CD4-positive, alpha-beta memory T cell (primary cell): Measurements from ENCODE around the gene DCAF8. TPM values are rescaled to one million over a fixed set of nuclear protein-coding genes. Genes with fewer than 3 reads are reported as not detected.
A peak's percentile ranks its signal among the peaks of the same experiment; 100 is the strongest.
"Not testable (repeated sequence)": the region's sequence is repeated elsewhere in the genome, so short reads cannot be mapped to it uniquely, and the experiment has no call there.

ENCODE experiments used
- CTCF ChIA-PET: fragments of 350-600 bp; sonication (Branson Sonifier 250); formaldehyde crosslinking; loops from one replicate; lab custom pipeline; 2021; ENCODE audit warnings: inconsistent platforms; ENCODE audit not compliant: partially characterized antibody; lab: Charles Lee
- POLR2A ChIA-PET: fragments of 350-600 bp; sonication (Branson Sonifier 250); formaldehyde crosslinking; loops from one replicate; lab custom pipeline; 2021; ENCODE audit not compliant: partially characterized antibody; lab: Charles Lee
- DNase-seq, 5 donors: peaks; one replicate each; pipeline versions ENCODE4 v3.0.0 to v3.0.0-alpha.2; 2020 to 2022; ENCODE audit warnings: mixed read lengths in 1 of 5
- H3K27ac ChIP-seq: one replicate; pipeline ENCODE4 v1.7.0; 2013; ENCODE audit warnings: low read depth, low read length
- H3K27me3 ChIP-seq: 2 replicates; pipeline ENCODE4 v1.7.0; 2013; ENCODE audit warnings: mild to moderate bottlenecking, low read length, moderate library complexity; ENCODE audit not compliant: insufficient read depth
- H3K36me3 ChIP-seq: 2 replicates; pipeline ENCODE4 v1.7.0; 2013; ENCODE audit warnings: mild to moderate bottlenecking, low read length, moderate library complexity; ENCODE audit not compliant: insufficient read depth
- H3K4me1 ChIP-seq: 2 replicates; pipeline ENCODE4 v1.7.0; 2013; ENCODE audit warnings: mild to moderate bottlenecking, low read length, moderate library complexity; ENCODE audit not compliant: insufficient read depth
- H3K4me3 ChIP-seq, 2 donors: one replicate each; pipeline ENCODE4 v1.7.0; 2013; ENCODE audit warnings: low read length in 2 of 2, mild to moderate bottlenecking in 1 of 2
- H3K9me3 ChIP-seq, 2 donors: one replicate each; pipeline ENCODE4 v1.7.0; 2013; ENCODE audit warnings: low read length in 2 of 2, control low read depth in 1 of 2; ENCODE audit not compliant: control insufficient read depth in 1 of 2
- H3K27ac Mint-ChIP-seq, 7 donors: one replicate each; pipeline ENCODE4 v1.8.0; 2020 to 2021; ENCODE audit warnings: mixed read lengths in 7 of 7, mild to moderate bottlenecking in 6 of 7, inconsistent platforms in 3 of 7, moderate library complexity in 3 of 7
- H3K27me3 Mint-ChIP-seq, 2 donors: one replicate each; pipeline ENCODE4 v1.8.0; 2020 to 2021; ENCODE audit warnings: mixed read lengths in 2 of 2
- H3K36me3 Mint-ChIP-seq, 2 donors: one replicate each; pipeline ENCODE4 v1.8.0; 2020 to 2021; ENCODE audit warnings: mixed read lengths in 2 of 2, inconsistent platforms in 1 of 2, mild to moderate bottlenecking in 1 of 2
- H3K4me1 Mint-ChIP-seq, 4 donors: one replicate each; pipeline ENCODE4 v1.8.0; 2020 to 2021; ENCODE audit warnings: mixed read lengths in 4 of 4, mild to moderate bottlenecking in 1 of 4
- H3K4me3 Mint-ChIP-seq, 8 donors: one replicate each; pipeline ENCODE4 v1.8.0; 2020 to 2021; ENCODE audit warnings: mixed read lengths in 8 of 8, mild to moderate bottlenecking in 7 of 8, moderate library complexity in 6 of 8, inconsistent platforms in 3 of 8
- H3K9me3 Mint-ChIP-seq, 8 donors: one replicate each; pipeline ENCODE4 v1.8.0; 2020 to 2021; ENCODE audit warnings: mixed read lengths in 8 of 8, mild to moderate bottlenecking in 5 of 8, inconsistent platforms in 3 of 8, moderate library complexity in 1 of 8
- intact Hi-C: fragments of 100-400 bp; cut with micrococcal nuclease; formaldehyde crosslinking; loops from one replicate; pipeline ENCODE4 v1.15.1; 2023
- polyA plus RNA-seq, 2 donors: library from polyadenylated mRNA; unstranded; fragments of 300-500 nt; fragmentation: Illumina TruSeq; gene quantifications; one replicate each; pipeline ENCODE4 v1.2.3, GENCODE V29; 2021
- total RNA-seq, 2 experiments: library from RNA; stranded (reverse); gene quantifications; one replicate each; pipeline ENCODE4 v1.2.3, GENCODE V29; 2021

DCAF8 gene
- total and polyA plus RNA-seq, 4 experiments from 2014 or later, result 57.5 to 223 (median 139) TPM

GRCh38 chr1:160296036-160296435 is 33.7 kb upstream of the DCAF8 start:
- Histone ChIP-seq H3K27me3 (no peaks in the 10 kb centered on the region), H3K36me3 (peaks cover 93% of the 10 kb centered on the region), H3K9me3 (no peaks in the 10 kb centered on the region), H3K27ac (no peak overlapping the region), H3K4me1 (no peaks in the 10 kb centered on the region), H3K4me3 (no peak overlapping the region)
- no peak for DNase-seq
- Mint-ChIP-seq H3K4me1 (peaks cover 3 to 4% (median 4%) of the 10 kb centered on the region in 4 donors), H3K9me3 (no peaks in the 10 kb centered on the region), H3K4me3 (no peak overlapping the region), H3K36me3 (peaks cover 62 to 89% of the 10 kb centered on the region in 2 donors), H3K27me3 (no peaks in the 10 kb centered on the region), H3K27ac (peak overlapping the region in 3 of 7 donors; percentile 30 to 57 (median 31))
- ChIA-PET CTCF (interaction anchor here (0.9 to 9.2 kb wide), 2 partner anchors 44 to 107 kb away, joined by 4 to 177 read pairs; partner anchors contain the start of gene CASQ1), POLR2A (interaction anchor here (0.9 to 1.0 kb wide), 2 partner anchors 8 to 11 kb away, joined by 3 to 5 read pairs; partner anchors contain the start of gene PEX19)
- intact Hi-C loops, result no loop called here

- H3K4me3 Mint-ChIP-seq, result no peak overlapping the region
- peak overlapping the region in 2 of 7 donors; percentile 21 to 48 for H3K27ac Mint-ChIP-seq
- no peaks in the 10 kb centered on the region for H3K27me3 Mint-ChIP-seq
- intact Hi-C loops, result no loop called here
- POLR2A ChIA-PET, result interaction anchor here (1.0 to 1.1 kb wide), 3 partner anchors 9 to 83 kb away, joined by 3 to 4 read pairs (median 3); partner anchors contain the start of gene PEX19
- H3K9me3 Mint-ChIP-seq, result no peaks in the 10 kb centered on the region
- no peak for DNase-seq
- H3K36me3 ChIP-seq, result peaks cover 88% of the 10 kb centered on the region
- no peaks in the 10 kb centered on the region for H3K4me1 ChIP-seq
- peaks cover 4 to 6% (median 4%) of the 10 kb centered on the region in 4 donors for H3K4me1 Mint-ChIP-seq
- CTCF ChIA-PET, result interaction anchor here (0.9 to 9.2 kb wide), 22 partner anchors 9 to 246 kb away, joined by 3 to 177 read pairs (median 21); partner anchors contain the start of genes CASQ1 and DCAF8
- H3K27ac ChIP-seq, result no peak overlapping the region
- no peaks in the 10 kb centered on the region for H3K9me3 ChIP-seq
- no peak overlapping the region for H3K4me3 ChIP-seq
- H3K36me3 Mint-ChIP-seq, result peaks cover 67 to 93% of the 10 kb centered on the region in 2 donors
- no peaks in the 10 kb centered on the region for H3K27me3 ChIP-seq
Observed at GRCh38 chr1:160293020-160293968, 30.9 kb upstream of the DCAF8 start.

- Histone ChIP-seq H3K4me3 (no peak overlapping the region), H3K27me3 (no peaks in the 10 kb centered on the region), H3K4me1 (no peaks in the 10 kb centered on the region), H3K27ac (no peak overlapping the region), H3K36me3 (peaks cover 70% of the 10 kb centered on the region), H3K9me3 (no peaks in the 10 kb centered on the region)
- Mint-ChIP-seq H3K36me3 (peaks cover 51 to 80% of the 10 kb centered on the region in 2 donors), H3K27me3 (no peaks in the 10 kb centered on the region), H3K27ac (peak overlapping the region; percentile 0 to 90 (median 77)), H3K4me1 (peaks cover 4 to 10% (median 4%) of the 10 kb centered on the region in 4 donors), H3K9me3 (no peaks in the 10 kb centered on the region), H3K4me3 (no peak overlapping the region)
- ChIA-PET POLR2A (interaction anchor here (0.6 to 2.4 kb wide), 14 partner anchors 10 to 193 kb away, joined by 3 to 15 read pairs (median 4); partner anchors contain the start of genes DCAF8 and IGSF8), CTCF (interaction anchor here (0.6 to 9.2 kb wide), 58 partner anchors 11 to 245 kb away, joined by 3 to 177 read pairs (median 6); partner anchors contain the start of genes CASQ1, COPA, DCAF8 and IGSF8)
- intact Hi-C loops, result loop anchor here (1.0 to 2.0 kb wide), 4 partner anchors 39 to 245 kb away; no protein-coding TSS in a partner anchor
- DNase-seq, result peak; percentile 75 to 79 (median 76)
Observed at GRCh38 chr1:160291248-160292220, 29.2 kb upstream of the DCAF8 start.

GRCh38 chr1:160287769-160288168 is 25.4 kb upstream of the DCAF8 start:
- H3K27ac Mint-ChIP-seq, DNase-seq, H3K27me3 Mint-ChIP-seq, H3K4me3 ChIP-seq, H3K9me3 ChIP-seq, H3K27ac ChIP-seq, H3K27me3 ChIP-seq, H3K9me3 Mint-ChIP-seq, H3K4me3 Mint-ChIP-seq: not testable (repeated sequence)
- Histone ChIP-seq H3K4me1 (peaks cover 24% of the 10 kb centered on the region), H3K36me3 (peaks cover 36% of the 10 kb centered on the region)
- H3K36me3 Mint-ChIP-seq, result peaks cover 36 to 58% of the 10 kb centered on the region in 2 donors
- intact Hi-C loops, result loop anchor here (5.0 kb wide), 1 partner anchor 80 kb away; the partner anchor contains the start of gene PEA15
- CTCF ChIA-PET, result interaction anchor here (0.6 to 9.2 kb wide), 6 partner anchors 11 to 187 kb away, joined by 3 to 177 read pairs (median 5); partner anchors contain the start of gene CASQ1
- POLR2A ChIA-PET, result interaction anchor here (0.7 to 1.3 kb wide), 4 partner anchors 8 to 187 kb away, joined by 3 to 6 read pairs (median 3); partner anchors contain the start of gene DCAF8
- H3K4me1 Mint-ChIP-seq, result peaks cover 21 to 41% (median 30%) of the 10 kb centered on the region in 4 donors

GRCh38 chr1:160285506-160285905 is 23.2 kb upstream of the DCAF8 start:
- H3K27ac ChIP-seq, result no peak overlapping the region
- POLR2A ChIA-PET, result interaction anchor here (0.6 to 3.9 kb wide), 15 partner anchors 10 to 836 kb away, joined by 3 to 90 read pairs (median 5); partner anchors contain the start of genes DCAF8, IGSF8 and PEA15
- peaks cover 33 to 58% of the 10 kb centered on the region in 2 donors for H3K36me3 Mint-ChIP-seq
- peak overlapping the region in 7 of 8 donors; percentile 30 to 100 (median 98) for H3K4me3 Mint-ChIP-seq
- no peak for DNase-seq
- H3K4me1 Mint-ChIP-seq, result peaks cover 21 to 44% (median 28%) of the 10 kb centered on the region in 4 donors
- peak overlapping the region; percentile 53 to 98 for H3K4me3 ChIP-seq
- no peaks in the 10 kb centered on the region for H3K27me3 Mint-ChIP-seq
- H3K27me3 ChIP-seq, result no peaks in the 10 kb centered on the region
- H3K9me3 Mint-ChIP-seq, result no peaks in the 10 kb centered on the region
- intact Hi-C loops, result loop anchor here (1.0 to 5.0 kb wide), 3 partner anchors 23 to 78 kb away; partner anchors contain the start of genes COPA, DCAF8, NCSTN and PEA15
- CTCF ChIA-PET, result interaction anchor here (0.7 to 2.7 kb wide), 8 partner anchors 10 to 200 kb away, joined by 3 to 12 read pairs (median 4); partner anchors contain the start of gene DCAF8
- no peaks in the 10 kb centered on the region for H3K9me3 ChIP-seq
- peaks cover 24% of the 10 kb centered on the region for H3K4me1 ChIP-seq
- H3K36me3 ChIP-seq, result peaks cover 36% of the 10 kb centered on the region
- H3K27ac Mint-ChIP-seq, result peak overlapping the region in 5 of 7 donors; percentile 29 to 87 (median 75)
